ENCODE data around the gene OR2T11. TPM values are rescaled to one million over a fixed set of nuclear protein-coding genes. Genes with fewer than 3 reads are reported as not detected.

OR2T11 gene
- total RNA-seq, 3 donors from 2014 or later, result not detected

DNA sequence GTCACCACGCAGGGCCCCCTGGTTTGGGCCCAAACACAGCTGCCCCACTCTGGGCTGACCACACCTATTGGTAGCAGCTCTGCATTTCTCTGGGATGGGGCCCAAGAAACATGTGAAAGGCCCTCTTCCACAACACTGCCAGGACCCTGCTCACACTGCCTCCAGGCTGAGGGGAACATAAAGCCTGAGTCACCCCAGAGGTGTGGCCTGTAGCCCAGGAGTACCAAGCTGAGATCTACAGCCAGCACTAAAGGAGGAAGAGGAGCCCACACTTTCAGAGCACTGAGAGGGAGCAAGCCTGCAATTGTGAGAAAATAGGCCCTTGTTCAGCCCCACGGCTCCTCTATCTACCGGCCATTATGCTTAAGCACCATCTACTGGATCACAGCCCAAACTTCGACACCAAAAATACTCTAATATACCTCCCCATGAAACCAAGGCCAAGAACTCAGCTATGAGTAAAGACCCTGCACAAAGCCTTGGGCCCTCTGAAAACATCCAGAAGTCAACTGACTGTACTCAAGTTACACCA, 22.9 kb downstream of the OR2T11 start:
- Histone ChIP-seq H3K4me1 (ENCODE audit: low read depth) (no peaks in the 10 kb centered on the region), H3K4me3 (no peak overlapping the region), H3K9me3 (no peaks in the 10 kb centered on the region), H3K36me3 (ENCODE audit: low read depth) (no peaks in the 10 kb centered on the region)
- ATAC-seq, result no peak
- DNase-seq, result no peak
- intact Hi-C loops (cut with DNase I, micrococcal nuclease), result no loop called here
- TF ChIP-seq, protein P1, sequence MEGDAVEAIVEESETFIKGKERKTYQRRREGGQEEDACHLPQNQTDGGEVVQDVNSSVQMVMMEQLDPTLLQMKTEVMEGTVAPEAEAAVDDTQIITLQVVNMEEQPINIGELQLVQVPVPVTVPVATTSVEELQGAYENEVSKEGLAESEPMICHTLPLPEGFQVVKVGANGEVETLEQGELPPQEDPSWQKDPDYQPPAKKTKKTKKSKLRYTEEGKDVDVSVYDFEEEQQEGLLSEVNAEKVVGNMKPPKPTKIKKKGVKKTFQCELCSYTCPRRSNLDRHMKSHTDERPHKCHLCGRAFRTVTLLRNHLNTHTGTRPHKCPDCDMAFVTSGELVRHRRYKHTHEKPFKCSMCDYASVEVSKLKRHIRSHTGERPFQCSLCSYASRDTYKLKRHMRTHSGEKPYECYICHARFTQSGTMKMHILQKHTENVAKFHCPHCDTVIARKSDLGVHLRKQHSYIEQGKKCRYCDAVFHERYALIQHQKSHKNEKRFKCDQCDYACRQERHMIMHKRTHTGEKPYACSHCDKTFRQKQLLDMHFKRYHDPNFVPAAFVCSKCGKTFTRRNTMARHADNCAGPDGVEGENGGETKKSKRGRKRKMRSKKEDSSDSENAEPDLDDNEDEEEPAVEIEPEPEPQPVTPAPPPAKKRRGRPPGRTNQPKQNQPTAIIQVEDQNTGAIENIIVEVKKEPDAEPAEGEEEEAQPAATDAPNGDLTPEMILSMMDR (IDR thresholded peaks at IDR 0.05), result no peak

DNA sequence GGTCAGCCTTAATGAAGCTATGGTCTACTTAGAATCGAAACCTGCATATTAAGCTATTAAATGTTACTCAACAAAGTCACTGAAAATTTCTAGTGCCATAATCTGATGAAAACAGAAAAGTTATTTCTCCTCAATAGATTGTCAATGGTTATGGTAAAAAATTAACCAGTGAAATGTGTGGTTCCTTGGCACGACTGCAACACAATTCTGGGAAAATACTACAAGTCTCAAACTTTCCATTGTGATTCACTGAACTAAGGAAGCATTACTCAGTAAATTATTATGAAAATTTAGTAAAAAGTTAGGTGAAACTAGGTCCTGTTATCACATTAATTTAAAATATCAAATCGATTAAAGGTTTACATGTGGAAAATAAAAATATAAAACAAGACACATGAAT, 24.6 kb downstream of the OR2T11 start:
- DNase-seq, result no peak
- ATAC-seq, result no peak
- Histone ChIP-seq H3K9me3 (no peaks in the 10 kb centered on the region), H3K4me3 (no peak overlapping the region), H3K36me3 (ENCODE audit: low read depth) (no peaks in the 10 kb centered on the region), H3K4me1 (ENCODE audit: low read depth) (no peaks in the 10 kb centered on the region)
- TF ChIP-seq, protein P1 (IDR thresholded peaks at IDR 0.05), result no peak
- intact Hi-C loops (cut with DNase I, micrococcal nuclease), result no loop called here

DNA sequence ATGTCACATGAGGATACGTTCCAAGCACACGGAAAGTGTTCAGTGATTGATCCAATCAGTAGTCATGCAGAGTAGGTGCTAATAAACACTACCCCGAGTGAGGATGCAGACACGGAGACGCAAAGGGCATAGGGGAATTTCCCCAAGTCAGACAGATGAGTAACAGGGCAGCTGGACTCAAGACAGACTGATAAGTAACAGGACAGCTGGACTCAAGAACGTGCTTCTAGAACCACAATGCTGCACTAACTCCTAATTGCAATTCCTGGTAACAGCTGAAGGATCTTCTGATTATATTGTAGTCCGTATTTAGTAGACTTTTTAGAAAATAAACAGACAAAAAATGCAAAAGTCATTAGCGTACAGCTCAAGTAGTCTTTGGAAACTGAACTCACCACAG, 35.5 kb downstream of the OR2T11 start:
- TF ChIP-seq, protein P1 (IDR thresholded peaks at IDR 0.05), result no peak
- Histone ChIP-seq H3K9me3 (no peaks in the 10 kb centered on the region), H3K36me3 (ENCODE audit: low read depth) (no peaks in the 10 kb centered on the region), H3K4me3 (no peak overlapping the region), H3K4me1 (ENCODE audit: low read depth) (no peaks in the 10 kb centered on the region)
- ATAC-seq (no peak), DNase-seq (no peak)
- intact Hi-C loops (cut with DNase I, micrococcal nuclease), result no loop called here

DNA sequence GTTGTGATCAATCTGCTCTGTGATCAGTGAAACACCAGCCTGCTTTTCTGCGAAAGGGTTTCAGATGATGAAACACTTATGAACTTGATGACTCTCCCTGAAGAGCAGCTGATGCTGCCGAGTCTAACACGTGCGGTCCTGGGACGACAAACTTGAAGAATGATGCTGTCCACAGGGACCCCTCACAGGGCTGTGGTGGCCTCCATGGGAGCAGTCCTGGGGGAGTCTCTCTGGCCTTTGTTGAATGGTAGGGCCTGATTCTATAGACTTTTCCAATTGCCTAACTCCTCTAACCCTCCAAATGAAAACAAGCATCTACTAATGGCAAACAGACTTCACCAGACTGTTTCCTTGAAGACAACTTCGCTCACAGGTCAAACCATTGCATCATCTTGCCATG, 37.3 kb downstream of the OR2T11 start, which contains the start of gene OR2T10:
TSS of gene OR2T10 (minus strand) at position 112 of the 400 bp plus-strand sequence. CDS start 3,932 bp downstream, outside the sequence.
- no peak for ATAC-seq
- no peaks in the 10 kb centered on the region for H3K36me3 ChIP-seq (ENCODE audit: low read depth)
- no peak within 1 kb of the TSS for H3K4me3 ChIP-seq
- no peak for DNase-seq
- no peaks in the 10 kb centered on the region for H3K9me3 ChIP-seq
- intact Hi-C loops (cut with DNase I, micrococcal nuclease), result no loop called here
- no peaks in the 10 kb centered on the region for H3K4me1 ChIP-seq (ENCODE audit: low read depth)
- TF ChIP-seq, protein P1 (IDR thresholded peaks at IDR 0.05), result no peak

DNA sequence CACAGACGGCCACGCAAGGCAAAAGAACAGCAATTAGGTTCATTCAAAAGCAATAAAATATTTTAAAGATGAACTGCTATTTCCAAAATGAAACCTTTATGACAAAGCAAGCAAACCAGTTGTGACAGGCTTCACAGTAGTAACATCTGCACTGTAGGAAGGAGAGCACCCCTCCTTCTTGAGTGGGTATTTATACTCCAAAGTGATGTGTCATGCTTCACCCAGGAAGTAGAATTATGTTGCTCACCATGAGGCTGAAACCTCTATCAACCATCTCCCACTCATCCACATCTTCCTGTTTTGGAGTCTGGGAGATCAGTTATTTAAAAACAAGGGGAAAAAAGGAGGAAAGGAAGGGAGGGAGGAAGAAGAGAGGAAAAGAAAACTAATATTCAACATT, 38.3 kb downstream of the OR2T11 start:
- no peak overlapping the region for H3K4me3 ChIP-seq
- intact Hi-C loops (cut with DNase I, micrococcal nuclease), result no loop called here
- TF ChIP-seq, protein P1 (IDR thresholded peaks at IDR 0.05), result no peak
- no peak for DNase-seq
- no peak for ATAC-seq
- no peaks in the 10 kb centered on the region for H3K4me1 ChIP-seq (ENCODE audit: low read depth)
- H3K36me3 ChIP-seq (ENCODE audit: low read depth), result no peaks in the 10 kb centered on the region
- no peaks in the 10 kb centered on the region for H3K9me3 ChIP-seq

DNA sequence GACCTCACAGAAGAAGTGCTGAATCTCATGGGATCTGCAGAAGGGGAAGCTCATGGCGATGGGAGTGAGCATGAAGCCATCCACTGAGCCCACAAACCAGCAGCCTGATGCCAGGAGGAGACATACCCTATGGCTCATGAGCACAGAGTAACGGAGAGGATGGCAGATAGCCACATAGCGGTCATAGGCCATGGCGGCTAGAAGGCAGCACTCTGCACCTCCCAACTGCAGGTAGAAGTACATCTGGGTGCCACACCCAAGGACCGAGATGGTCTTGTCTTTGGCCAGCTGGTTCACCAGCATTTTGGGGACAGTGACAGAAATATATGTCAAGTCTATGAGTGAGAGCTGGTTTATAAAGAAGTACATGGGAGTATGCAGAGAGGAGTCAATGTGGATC, 41.7 kb downstream of the OR2T11 start:
- no peak overlapping the region for H3K4me3 ChIP-seq
- ATAC-seq, result no peak
- DNase-seq, result no peak
- intact Hi-C loops (cut with DNase I, micrococcal nuclease), result no loop called here
- TF ChIP-seq, protein P1 (IDR thresholded peaks at IDR 0.05), result no peak
- H3K36me3 ChIP-seq (ENCODE audit: low read depth), result no peaks in the 10 kb centered on the region
- no peaks in the 10 kb centered on the region for H3K4me1 ChIP-seq (ENCODE audit: low read depth)
- no peaks in the 10 kb centered on the region for H3K9me3 ChIP-seq

All from mucosa of descending colon (tissue), 3 donors.